C4-2B (cell line): ENCODE measurements around the gene SULT6B1.

Experiments used
- CTCF ChIP-seq: fragments of 450-650 bp; conservative IDR thresholded peaks from 2 replicates; pipeline ENCODE4 v1.5.1; 2017; ENCODE audit warnings: mild to moderate bottlenecking
- ZFX ChIP-seq: fragments of 450-650 bp; IDR thresholded peaks from 2 replicates; pipeline ENCODE4 v1.6.1; 2017

DNA sequence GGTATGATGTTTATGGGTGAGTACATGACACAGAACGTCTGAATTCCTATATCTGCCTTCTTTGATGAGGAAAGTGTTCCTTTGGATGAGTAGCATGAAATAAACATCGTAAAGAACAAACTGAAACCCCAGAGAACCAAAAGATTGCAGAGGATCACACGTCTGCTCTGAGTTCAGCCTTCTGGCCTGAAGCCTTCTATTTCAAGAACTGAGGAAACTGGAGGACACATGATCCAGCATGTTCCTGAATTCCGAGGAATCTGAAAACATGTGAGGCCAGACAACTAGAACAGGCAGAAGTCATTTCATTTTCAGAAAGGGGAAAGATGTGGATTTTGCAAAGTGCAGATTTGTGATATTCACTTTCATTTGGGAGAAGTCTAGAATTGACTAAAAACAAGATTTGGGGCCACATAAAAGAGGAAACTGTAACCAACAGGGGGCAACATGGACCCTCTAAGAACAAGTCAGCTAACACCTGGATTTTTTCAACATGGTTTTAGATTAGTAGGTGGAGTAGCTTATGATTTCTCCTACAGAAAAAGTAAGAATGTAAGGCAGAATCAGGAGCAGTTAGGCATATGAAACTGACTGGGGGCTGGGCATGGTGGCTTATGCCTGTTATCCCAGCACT is 8.3 kb downstream of the SULT6B1 start:
- TF ChIP-seq CTCF (no peak), ZFX (no peak)
